ENCODE data around the gene AJUBA.

DNA sequence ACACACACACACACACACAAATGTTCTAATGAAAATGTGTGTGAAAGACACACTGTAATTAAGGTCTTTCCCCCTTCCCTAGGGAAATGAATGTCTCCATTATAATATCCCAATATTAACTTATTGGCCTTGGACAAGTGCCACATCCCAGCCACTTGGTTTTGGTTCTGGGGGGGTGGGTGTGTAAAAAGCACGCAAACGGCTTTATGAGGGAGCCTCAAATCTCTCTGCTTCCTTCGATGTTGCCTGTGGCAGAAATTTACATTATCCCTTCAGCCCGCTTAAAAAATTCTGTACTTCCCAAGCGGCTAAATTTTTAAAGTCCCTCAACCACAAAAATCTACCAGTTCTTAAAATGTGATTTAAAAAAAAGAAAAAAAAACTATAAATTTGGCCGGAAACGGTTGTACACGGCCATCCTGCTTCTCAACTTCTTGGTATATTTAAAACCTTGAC, 27.2 kb upstream of the AJUBA start:
- TF ChIP-seq, protein P1, sequence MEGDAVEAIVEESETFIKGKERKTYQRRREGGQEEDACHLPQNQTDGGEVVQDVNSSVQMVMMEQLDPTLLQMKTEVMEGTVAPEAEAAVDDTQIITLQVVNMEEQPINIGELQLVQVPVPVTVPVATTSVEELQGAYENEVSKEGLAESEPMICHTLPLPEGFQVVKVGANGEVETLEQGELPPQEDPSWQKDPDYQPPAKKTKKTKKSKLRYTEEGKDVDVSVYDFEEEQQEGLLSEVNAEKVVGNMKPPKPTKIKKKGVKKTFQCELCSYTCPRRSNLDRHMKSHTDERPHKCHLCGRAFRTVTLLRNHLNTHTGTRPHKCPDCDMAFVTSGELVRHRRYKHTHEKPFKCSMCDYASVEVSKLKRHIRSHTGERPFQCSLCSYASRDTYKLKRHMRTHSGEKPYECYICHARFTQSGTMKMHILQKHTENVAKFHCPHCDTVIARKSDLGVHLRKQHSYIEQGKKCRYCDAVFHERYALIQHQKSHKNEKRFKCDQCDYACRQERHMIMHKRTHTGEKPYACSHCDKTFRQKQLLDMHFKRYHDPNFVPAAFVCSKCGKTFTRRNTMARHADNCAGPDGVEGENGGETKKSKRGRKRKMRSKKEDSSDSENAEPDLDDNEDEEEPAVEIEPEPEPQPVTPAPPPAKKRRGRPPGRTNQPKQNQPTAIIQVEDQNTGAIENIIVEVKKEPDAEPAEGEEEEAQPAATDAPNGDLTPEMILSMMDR (IDR thresholded peaks at IDR 0.05; ENCODE audit: insufficient read depth, low read depth, low read length), result no peak
- no peak for TF ChIP-seq EZH2 (IDR thresholded peaks at IDR 0.05; ENCODE audit: insufficient read depth, low read length)
